CD1c-positive myeloid dendritic cell (primary cell): ENCODE data around the gene SLX9.

Experiments
- DNase-seq: peaks from one replicate; pipeline ENCODE4 v3.0.0-alpha.2; 2016; ENCODE audit errors: extremely low spot score

SLX9 gene

GRCh38 chr21:44914176-44914874 lies 25.5 kb upstream of the SLX9 start:
- peak; percentile 74 for DNase-seq

GRCh38 chr21:44916965-44917364 lies 22.9 kb upstream of the SLX9 start:
- no peak for DNase-seq

GRCh38 chr21:44917446-44918106 lies 22.3 kb upstream of the SLX9 start:
- DNase-seq, result no peak

- no peak for DNase-seq
Observed at GRCh38 chr21:44918107-44918470, 21.7 kb upstream of the SLX9 start.

- DNase-seq, result no peak
Observed at GRCh38 chr21:44918581-44919033, 21.2 kb upstream of the SLX9 start.

- DNase-seq, result no peak
Observed at GRCh38 chr21:44919111-44919912, 20.5 kb upstream of the SLX9 start.

GRCh38 chr21:44919913-44920693 lies 19.7 kb upstream of the SLX9 start:
- DNase-seq, result no peak

- peak; percentile 87 for DNase-seq
Observed at GRCh38 chr21:44920694-44921604, 18.9 kb upstream of the SLX9 start, which contains the start of gene ITGB2. Gene ITGB2 (minus strand): TSS chr21:44920899. CDS start chr21:44910782, 10,117 bp downstream.

GRCh38 chr21:44921928-44922327 lies 17.9 kb upstream of the SLX9 start:
- no peak for DNase-seq

- peak; percentile 74 for DNase-seq
Observed at GRCh38 chr21:44923480-44924084, 16.2 kb upstream of the SLX9 start.

GRCh38 chr21:44924606-44925377 lies 15.0 kb upstream of the SLX9 start:
- DNase-seq, result peak; percentile 80

GRCh38 chr21:44925378-44925755 lies 14.5 kb upstream of the SLX9 start:
- DNase-seq, result no peak

- DNase-seq, result peak; percentile 49
Observed at GRCh38 chr21:44926331-44927101, 13.3 kb upstream of the SLX9 start.

GRCh38 chr21:44927259-44927586 lies 12.6 kb upstream of the SLX9 start:
- no peak for DNase-seq

GRCh38 chr21:44927587-44928461 lies 12.0 kb upstream of the SLX9 start:
- peak; percentile 91 for DNase-seq

- DNase-seq, result peak; percentile 67
Observed at GRCh38 chr21:44928500-44929241, 11.2 kb upstream of the SLX9 start.

- no peak for DNase-seq
Observed at GRCh38 chr21:44929242-44929798, 10.5 kb upstream of the SLX9 start.
